K562 (cell line): ENCODE data around the gene ATP5ME. TPM values are rescaled to one million over a fixed set of nuclear protein-coding genes. Genes with fewer than 3 reads are reported as not detected.

Source experiments
- CBX3 ChIP-seq, 2 experiments: IDR thresholded peaks; 1 replicate in 1 of 2; 2 replicates in 1 of 2; pipeline ENCODE4 v1.6.1; 2012; ENCODE audit warnings: inconsistent platforms in 2 of 2, low read length in 2 of 2, borderline replicate concordance in 1 of 2, control low read depth in 1 of 2
- CHCHD3 ChIP-seq: fragments of 250-450 bp; sonication (Bioruptor Pico); IDR thresholded peaks from 2 replicates; pipeline ENCODE4 v2.1.2; 2022; ENCODE audit warnings: mild to moderate bottlenecking
- ELK3 ChIP-seq: fragments of 450-650 bp; formaldehyde crosslinking; IDR thresholded peaks from 2 replicates; pipeline ENCODE4 v1.4.0; 2020; ENCODE audit warnings: mild to moderate bottlenecking
- EP400 ChIP-seq: fragments of 450-650 bp; IDR thresholded peaks from 2 replicates; pipeline ENCODE4 v1.6.1; 2017; ENCODE audit warnings: antibody characterized with exemption, mild to moderate bottlenecking, moderate library complexity
- ESRRB ChIP-seq: fragments of 250-450 bp; sonication (Bioruptor Pico); IDR thresholded peaks from 2 replicates; pipeline ENCODE4 v1.5.0; 2020; ENCODE audit warnings: mild to moderate bottlenecking, moderate library complexity, borderline replicate concordance
- ETV6 ChIP-seq, 3 experiments: fragments of 150-350 bp in 1 of 3; sonication (generic) in 1 of 3; formaldehyde crosslinking in 1 of 3; IDR thresholded peaks; 2 replicates each; pipeline versions ENCODE4 v1.6.1 to v1.8.0; 2014 to 2022; ENCODE audit warnings: borderline replicate concordance in 2 of 3, low read depth in 2 of 3, antibody characterized with exemption in 1 of 3, low read length in 1 of 3, mild to moderate bottlenecking in 1 of 3, missing genetic modification reagents in 1 of 3
- FOXA3 ChIP-seq, 2 experiments: fragments of 450-650 bp in 1 of 2; sonication (generic) in 1 of 2; formaldehyde crosslinking; IDR thresholded peaks in 1 of 2; conservative IDR thresholded peaks in 1 of 2; 2 replicates each; pipeline versions ENCODE4 v1.4.0 to v1.8.0; 2020 to 2022; ENCODE audit warnings: mild to moderate bottlenecking in 2 of 2, missing genetic modification reagents in 1 of 2
- GTF2F1 ChIP-seq: IDR thresholded peaks from 2 replicates; pipeline ENCODE4 v1.6.1; 2011; ENCODE audit warnings: low read depth, low read length, improper control_type of control experiment
- HLTF ChIP-seq: fragments of 450-650 bp; IDR thresholded peaks from 2 replicates; pipeline ENCODE4 v1.6.1; 2016
- IRF9 ChIP-seq: fragments of 450-650 bp; IDR thresholded peaks from 2 replicates; pipeline ENCODE4 v1.6.1; 2016; ENCODE audit warnings: missing biosample characterization, missing genetic modification characterization
- MNT ChIP-seq, 2 experiments: fragments of 450-650 bp; conservative IDR thresholded peaks; 2 replicates each; pipeline ENCODE4 v1.6.1; 2017; ENCODE audit warnings: mild to moderate bottlenecking in 2 of 2, moderate library complexity in 2 of 2
- MXI1 ChIP-seq: IDR thresholded peaks from 2 replicates; pipeline ENCODE4 v1.6.1; 2011; ENCODE audit warnings: low read depth, mild to moderate bottlenecking, improper control_type of control experiment, low read length
- PHF20 ChIP-seq: fragments of 450-650 bp; IDR thresholded peaks from 2 replicates; pipeline ENCODE4 v1.6.1; 2018; ENCODE audit not compliant: partially characterized antibody
- POLR2A ChIP-seq: fragments of 450-650 bp; conservative IDR thresholded peaks from 2 replicates; pipeline ENCODE4 v1.6.1; 2016
- POLR2G ChIP-seq: fragments of 200-400 bp; formaldehyde crosslinking; IDR thresholded peaks from 2 replicates; pipeline ENCODE4 v1.6.1; 2017; ENCODE audit warnings: low read depth, mild to moderate bottlenecking, antibody characterized with exemption, low read length, moderate library complexity
- RB1 ChIP-seq: fragments of 450-650 bp; IDR thresholded peaks from 2 replicates; pipeline ENCODE4 v1.6.1; 2017; ENCODE audit warnings: low read depth, mild to moderate bottlenecking
- RBM39 ChIP-seq: fragments of 200-400 bp; formaldehyde crosslinking; optimal IDR thresholded peaks from 2 replicates; pipeline ENCODE3; 2018; ENCODE audit warnings: low read depth, low read length
- SLC30A9 ChIP-seq: fragments of 250-450 bp; sonication (Bioruptor Pico); IDR thresholded peaks from 2 replicates; pipeline ENCODE4 v1.8.0; 2022; ENCODE audit warnings: mild to moderate bottlenecking, moderate library complexity
- SMAD1 ChIP-seq: fragments of 150-350 bp; IDR thresholded peaks from 2 replicates; pipeline ENCODE4 v1.6.1; 2014; ENCODE audit warnings: low read length, low read depth; ENCODE audit not compliant: partially characterized antibody
- TAL1 ChIP-seq: fragments of 450-650 bp; IDR thresholded peaks from 2 replicates; pipeline ENCODE4 v1.6.1; 2016; ENCODE audit warnings: mild to moderate bottlenecking
- TCFL5 ChIP-seq: fragments of 250-450 bp; sonication (Bioruptor Pico); conservative IDR thresholded peaks from 2 replicates; pipeline ENCODE4 v1.6.1; 2021; ENCODE audit warnings: mild to moderate bottlenecking, moderate library complexity, matching md5 sums
- TEAD1 ChIP-seq, 2 experiments: fragments of 450-650 bp in 1 of 2; sonication (generic) in 1 of 2; formaldehyde crosslinking; IDR thresholded peaks; 2 replicates each; pipeline versions ENCODE4 v1.4.0 to v1.8.0; 2020 to 2022; ENCODE audit warnings: mild to moderate bottlenecking in 2 of 2, missing genetic modification reagents in 1 of 2
- TFE3 ChIP-seq: fragments of 450-650 bp; formaldehyde crosslinking; IDR thresholded peaks from 2 replicates; pipeline ENCODE4 v1.4.0; 2020; ENCODE audit warnings: mild to moderate bottlenecking, mixed read lengths
- TSC22D4 ChIP-seq: fragments of 450-650 bp; IDR thresholded peaks from 2 replicates; pipeline ENCODE4 v1.6.1; 2016; ENCODE audit warnings: missing genetic modification characterization, missing biosample characterization, control low read depth
- ZNF140 ChIP-seq: fragments of 250-450 bp; sonication (Bioruptor Pico); IDR thresholded peaks from 2 replicates; pipeline ENCODE4 v1.8.0; 2021; ENCODE audit warnings: moderate library complexity, mild to moderate bottlenecking, inconsistent platforms
- ZNF780A ChIP-seq: fragments of 250-450 bp; sonication (Bioruptor Pico); IDR thresholded peaks from 2 replicates; pipeline ENCODE4 v1.5.0; 2021; ENCODE audit warnings: mild to moderate bottlenecking
- polyA plus RNA-seq, 8 experiments: library from polyadenylated mRNA; depleted of rRNA in 4 of 8; stranded (reverse) in 5 of 8; unstranded in 3 of 8; fragments of >200 nt; fragmentation: Nextera tagmentation in 2 of 8; fragmentation: Illumina TruSeq in 1 of 8; extraction: Ambion mirVana in 2 of 8; extraction: Trizol in 1 of 8; gene quantifications; 2 replicates each; pipeline versions ENCODE4 v1.2.1 to v1.2.3, GENCODE V29; 2011 to 2014; ENCODE audit warnings: inconsistent platforms in 1 of 8, missing spikeins in 1 of 8
- total RNA-seq, 7 experiments: library from RNA; depleted of rRNA in 6 of 7; stranded (reverse); fragments of >200 nt in 6 of 7; fragmentation: Illumina TruSeq in 2 of 7; extraction: Trizol in 2 of 7; gene quantifications; 2 replicates each; pipeline versions ENCODE4 v1.2.1 to v1.2.3, GENCODE V29; 2011 to 2021; ENCODE audit warnings: low replicate concordance in 1 of 7

Gene ATP5ME
- total and polyA plus RNA-seq, 9 of the 15 experiments (the other 6 are each of a cell fraction or from before 2014, with no cell fraction given) = 509 to 2,480 (median 887) TPM

- TF ChIP-seq ZNF140 (no peak), TAL1 (no peak), SLC30A9 (CRISPR knock-in tag) (no peak), CHCHD3 (no peak), ZNF780A (CRISPR knock-in tag) (no peak), TSC22D4 (tag) (no peak), POLR2G (peak; percentile 51), CBX3 (IDR thresholded peaks at IDR 0.05; ENCODE audit: borderline replicate concordance in 1 of 2, low read length in 2 of 2) (no peak), HLTF (0 out of 2 replicates have a peak, but pooled peaks have one; percentile 6), PHF20 (peak; percentile 30), IRF9 (tag) (no peak), ELK3 (CRISPR knock-in tag) (no peak), ESRRB (CRISPR knock-in tag) (no peak), ETV6 (IDR thresholded peaks at IDR 0.05; ENCODE audit: borderline replicate concordance in 1 of 2, low read depth in 2 of 2, low read length in 1 of 2) (no peak), ETV6 (CRISPR knock-in tag; IDR thresholded peaks at IDR 0.05; ENCODE audit: borderline replicate concordance) (no peak), SMAD1 (no peak), EP400 (peak; percentile 44; the same call in 1 of the 2 replicates), TEAD1 (CRISPR knock-in tag; IDR thresholded peaks at IDR 0.05) (no peak), FOXA3 (CRISPR knock-in tag; conservative IDR thresholded peaks at IDR 0.05 in 1 of 2, IDR thresholded peaks at IDR 0.05 in 1 of 2) (no peak), MNT (conservative IDR thresholded peaks at IDR 0.05) (peak in 1 of 2 experiments; percentile 42; a peak in 1 of 4 replicates), TCFL5 (CRISPR knock-in tag) (no peak), TFE3 (CRISPR knock-in tag) (no peak), RBM39 (no peak), MXI1 (no peak), RB1 (no peak), GTF2F1 (no peak), POLR2A (0 out of 2 replicates have a peak, but pooled peaks have one; percentile 30)
Observed at GRCh38 chr4:646460-646859, 27.6 kb downstream of the ATP5ME start (continued).
